Nephron (organoid): ENCODE measurements around the gene MESD.

Source experiments
- H3K27ac Mint-ChIP-seq, 3 experiments: 2 replicates each; pipeline ENCODE4 v1.8.0; 2020; ENCODE audit warnings: mixed read lengths in 3 of 3, mild to moderate bottlenecking in 2 of 3, moderate library complexity in 1 of 3
- H3K27me3 Mint-ChIP-seq: 2 replicates; pipeline ENCODE4 v1.8.0; 2021; ENCODE audit warnings: low read depth, mild to moderate bottlenecking, moderate library complexity, mixed read lengths
- H3K36me3 Mint-ChIP-seq: 2 replicates; pipeline ENCODE4 v1.8.0; 2020; ENCODE audit warnings: low read depth, mixed read lengths
- H3K4me1 Mint-ChIP-seq: 2 replicates; pipeline ENCODE4 v1.8.0; 2020; ENCODE audit warnings: mixed read lengths
- H3K4me3 Mint-ChIP-seq, 3 experiments: 2 replicates each; pipeline ENCODE4 v1.8.0; 2020; ENCODE audit warnings: mild to moderate bottlenecking in 3 of 3, mixed read lengths in 3 of 3, moderate library complexity in 2 of 3
- H3K9me3 Mint-ChIP-seq: 2 replicates; pipeline ENCODE4 v1.8.0; 2020; ENCODE audit warnings: mixed read lengths
- TF ChIP-seq, protein P1 (sequence below), 3 experiments: fragments of 200-600 bp; sonication (generic); IDR thresholded peaks; one replicate each; pipeline ENCODE4 v1.5.0; 2021; ENCODE audit warnings: antibody characterized with exemption in 3 of 3; ENCODE audit not compliant: unreplicated experiment in 3 of 3

The MESD gene

DNA sequence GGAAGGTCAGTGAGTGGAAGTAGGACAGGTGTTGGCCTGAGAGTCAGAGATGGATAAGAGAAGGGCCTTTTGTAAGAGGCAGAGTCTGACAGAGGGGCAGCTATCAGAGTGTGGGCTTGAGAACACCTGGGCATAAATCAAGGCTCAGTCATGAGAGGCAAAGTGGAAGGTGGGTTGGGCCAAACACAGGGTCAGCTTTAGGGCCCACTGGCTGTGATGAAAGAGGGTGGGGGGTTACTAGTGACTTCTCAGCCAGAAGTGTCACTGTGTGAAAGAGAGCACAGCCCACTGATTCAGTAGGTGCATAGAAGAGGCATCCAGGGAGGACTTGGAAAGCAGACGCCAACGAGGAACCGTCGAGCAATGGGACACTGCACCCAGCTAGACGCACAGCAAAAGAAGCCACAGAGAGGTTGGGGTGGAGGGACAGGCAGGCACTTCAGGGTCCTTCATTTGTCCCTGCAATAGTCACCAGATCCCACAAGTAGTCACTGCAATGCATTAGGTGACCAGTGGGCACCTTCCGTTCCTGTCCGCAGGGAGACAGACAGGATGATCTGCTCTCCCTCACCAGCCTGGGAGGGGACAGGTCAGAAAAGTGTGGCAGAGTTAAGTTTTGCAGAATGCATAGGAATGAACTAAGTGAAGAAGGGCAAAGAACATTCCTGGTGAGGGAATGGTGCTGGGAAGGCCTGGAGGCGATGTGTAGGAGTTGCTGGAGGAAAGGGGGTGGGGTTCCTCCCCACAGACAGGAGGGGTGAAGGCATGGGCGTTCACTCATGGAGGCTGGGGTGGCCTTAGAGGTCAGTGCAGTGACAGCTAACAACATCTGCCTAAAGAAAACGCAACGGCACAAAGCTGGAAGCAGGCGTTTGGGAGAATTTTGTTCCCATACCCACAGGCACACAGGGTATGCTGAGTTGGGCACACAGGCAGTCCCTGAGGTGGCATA is 36.3 kb downstream of the MESD start:
- no peak overlapping the region for H3K4me3 Mint-ChIP-seq
- peaks cover 37% of the 10 kb centered on the region for H3K36me3 Mint-ChIP-seq
- TF ChIP-seq, protein P1, sequence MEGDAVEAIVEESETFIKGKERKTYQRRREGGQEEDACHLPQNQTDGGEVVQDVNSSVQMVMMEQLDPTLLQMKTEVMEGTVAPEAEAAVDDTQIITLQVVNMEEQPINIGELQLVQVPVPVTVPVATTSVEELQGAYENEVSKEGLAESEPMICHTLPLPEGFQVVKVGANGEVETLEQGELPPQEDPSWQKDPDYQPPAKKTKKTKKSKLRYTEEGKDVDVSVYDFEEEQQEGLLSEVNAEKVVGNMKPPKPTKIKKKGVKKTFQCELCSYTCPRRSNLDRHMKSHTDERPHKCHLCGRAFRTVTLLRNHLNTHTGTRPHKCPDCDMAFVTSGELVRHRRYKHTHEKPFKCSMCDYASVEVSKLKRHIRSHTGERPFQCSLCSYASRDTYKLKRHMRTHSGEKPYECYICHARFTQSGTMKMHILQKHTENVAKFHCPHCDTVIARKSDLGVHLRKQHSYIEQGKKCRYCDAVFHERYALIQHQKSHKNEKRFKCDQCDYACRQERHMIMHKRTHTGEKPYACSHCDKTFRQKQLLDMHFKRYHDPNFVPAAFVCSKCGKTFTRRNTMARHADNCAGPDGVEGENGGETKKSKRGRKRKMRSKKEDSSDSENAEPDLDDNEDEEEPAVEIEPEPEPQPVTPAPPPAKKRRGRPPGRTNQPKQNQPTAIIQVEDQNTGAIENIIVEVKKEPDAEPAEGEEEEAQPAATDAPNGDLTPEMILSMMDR (IDR thresholded peaks at IDR 0.05; ENCODE audit: unreplicated experiment in 3 of 3): no peak
- peaks cover 11% of the 10 kb centered on the region for H3K4me1 Mint-ChIP-seq
- H3K27ac Mint-ChIP-seq: no peak overlapping the region
- no peaks in the 10 kb centered on the region for H3K27me3 Mint-ChIP-seq
- H3K9me3 Mint-ChIP-seq: no peaks in the 10 kb centered on the region

DNA sequence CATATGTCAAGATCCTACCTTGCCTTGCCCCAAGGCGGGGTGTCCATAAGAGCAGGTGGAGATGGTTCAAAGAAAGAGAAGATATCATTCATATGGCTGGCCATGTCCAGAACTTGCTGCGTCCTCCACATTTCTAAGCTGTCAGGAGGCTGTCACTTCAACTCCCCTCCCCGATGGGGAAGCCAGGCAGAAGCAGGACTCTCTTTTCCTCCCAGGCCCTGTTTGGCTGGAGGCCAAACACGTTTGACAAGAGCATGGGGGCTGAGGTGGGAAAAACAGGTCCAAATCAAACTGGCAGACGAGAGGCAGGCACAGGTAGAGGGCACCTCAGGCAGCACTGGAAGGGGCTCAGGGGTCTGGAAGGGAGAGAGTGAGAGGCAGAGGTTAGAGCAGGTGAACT is 37.7 kb downstream of the MESD start:
- H3K9me3 Mint-ChIP-seq: no peaks in the 10 kb centered on the region
- no peak overlapping the region for H3K4me3 Mint-ChIP-seq
- H3K4me1 Mint-ChIP-seq: peaks cover 5% of the 10 kb centered on the region
- peaks cover 43% of the 10 kb centered on the region for H3K36me3 Mint-ChIP-seq
- H3K27ac Mint-ChIP-seq: no peak overlapping the region
- TF ChIP-seq, protein P1 (IDR thresholded peaks at IDR 0.05; ENCODE audit: unreplicated experiment in 3 of 3): no peak
- no peaks in the 10 kb centered on the region for H3K27me3 Mint-ChIP-seq

DNA sequence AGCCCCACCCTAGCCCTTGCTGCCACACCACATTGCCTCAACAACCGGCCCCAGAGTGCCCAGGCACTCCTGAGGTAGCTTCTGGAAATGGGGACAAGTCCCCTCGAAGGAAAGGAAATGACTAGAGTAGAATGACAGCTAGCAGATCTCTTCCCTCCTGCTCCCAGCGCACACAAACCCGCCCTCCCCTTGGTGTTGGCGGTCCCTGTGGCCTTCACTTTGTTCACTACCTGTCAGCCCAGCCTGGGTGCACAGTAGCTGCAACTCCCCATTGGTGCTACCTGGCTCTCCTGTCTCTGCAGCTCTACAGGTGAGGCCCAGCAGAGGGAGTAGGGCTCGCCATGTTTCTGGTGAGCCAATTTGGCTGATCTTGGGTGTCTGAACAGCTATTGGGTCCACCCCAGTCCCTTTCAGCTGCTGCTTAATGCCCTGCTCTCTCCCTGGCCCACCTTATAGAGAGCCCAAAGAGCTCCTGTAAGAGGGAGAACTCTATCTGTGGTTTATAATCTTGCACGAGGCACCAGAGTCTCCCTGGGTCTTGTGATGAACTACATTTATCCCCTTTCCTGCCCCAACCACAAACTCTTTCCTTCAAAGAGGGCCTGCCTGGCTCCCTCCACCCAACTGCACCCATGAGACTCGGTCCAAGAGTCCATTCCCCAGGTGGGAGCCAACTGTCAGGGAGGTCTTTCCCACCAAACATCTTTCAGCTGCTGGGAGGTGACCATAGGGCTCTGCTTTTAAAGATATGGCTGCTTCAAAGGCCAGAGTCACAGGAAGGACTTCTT is 39.1 kb downstream of the MESD start:
- Mint-ChIP-seq H3K36me3 (peaks cover 45% of the 10 kb centered on the region), H3K4me1 (peaks cover 5% of the 10 kb centered on the region), H3K9me3 (no peaks in the 10 kb centered on the region), H3K4me3 (no peak overlapping the region), H3K27ac (no peak overlapping the region), H3K27me3 (no peaks in the 10 kb centered on the region)
- TF ChIP-seq, protein P1 (IDR thresholded peaks at IDR 0.05; ENCODE audit: unreplicated experiment in 3 of 3): no peak

DNA sequence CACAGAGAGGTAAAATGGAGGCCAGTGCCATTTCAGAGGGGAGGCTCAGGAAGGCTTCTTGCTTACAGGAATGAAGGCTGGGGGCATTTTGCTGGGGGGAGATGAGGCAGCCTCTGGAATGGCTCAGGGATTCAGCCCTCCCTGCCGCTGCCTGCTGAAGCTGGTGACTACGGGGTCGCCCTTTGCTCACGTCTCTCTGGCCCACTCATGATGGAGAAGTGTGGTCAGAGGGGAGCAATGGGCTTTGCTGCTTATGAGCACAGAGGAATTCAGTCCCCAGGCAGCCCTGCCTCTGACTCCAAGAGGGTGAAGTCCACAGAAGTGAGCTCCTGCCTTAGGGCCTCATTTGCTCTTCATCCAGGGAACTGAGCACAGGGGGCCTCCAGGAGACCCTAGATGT is 39.9 kb downstream of the MESD start:
- H3K36me3 Mint-ChIP-seq: peaks cover 45% of the 10 kb centered on the region
- peaks cover 5% of the 10 kb centered on the region for H3K4me1 Mint-ChIP-seq
- no peak overlapping the region for H3K4me3 Mint-ChIP-seq
- no peaks in the 10 kb centered on the region for H3K9me3 Mint-ChIP-seq
- TF ChIP-seq, protein P1 (IDR thresholded peaks at IDR 0.05; ENCODE audit: unreplicated experiment in 3 of 3): no peak
- no peaks in the 10 kb centered on the region for H3K27me3 Mint-ChIP-seq
- no peak overlapping the region for H3K27ac Mint-ChIP-seq

DNA sequence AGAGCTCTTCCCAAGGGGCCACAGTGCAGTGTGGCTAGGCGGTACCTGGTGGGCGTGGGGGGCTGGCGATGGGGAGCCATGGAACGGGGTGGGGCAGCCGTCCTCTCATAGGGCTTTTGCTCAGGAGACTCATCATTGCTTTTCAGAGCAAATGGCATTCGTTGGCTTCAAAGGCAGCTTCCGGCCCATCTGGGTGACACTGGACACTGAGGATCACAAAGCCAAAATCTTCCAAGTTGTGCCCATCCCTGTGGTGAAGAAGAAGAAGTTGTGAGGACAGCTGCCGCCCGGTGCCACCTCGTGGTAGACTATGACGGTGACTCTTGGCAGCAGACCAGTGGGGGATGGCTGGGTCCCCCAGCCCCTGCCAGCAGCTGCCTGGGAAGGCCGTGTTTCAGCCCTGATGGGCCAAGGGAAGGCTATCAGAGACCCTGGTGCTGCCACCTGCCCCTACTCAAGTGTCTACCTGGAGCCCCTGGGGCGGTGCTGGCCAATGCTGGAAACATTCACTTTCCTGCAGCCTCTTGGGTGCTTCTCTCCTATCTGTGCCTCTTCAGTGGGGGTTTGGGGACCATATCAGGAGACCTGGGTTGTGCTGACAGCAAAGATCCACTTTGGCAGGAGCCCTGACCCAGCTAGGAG is 40.8 kb downstream of the MESD start:
- TF ChIP-seq, protein P1 (IDR thresholded peaks at IDR 0.05; ENCODE audit: unreplicated experiment in 3 of 3): no peak
- H3K27ac Mint-ChIP-seq: no peak overlapping the region
- peaks cover 5% of the 10 kb centered on the region for H3K4me1 Mint-ChIP-seq
- no peaks in the 10 kb centered on the region for H3K27me3 Mint-ChIP-seq
- H3K9me3 Mint-ChIP-seq: no peaks in the 10 kb centered on the region
- no peak overlapping the region for H3K4me3 Mint-ChIP-seq
- H3K36me3 Mint-ChIP-seq: peaks cover 41% of the 10 kb centered on the region
